ENCODE results near the gene WDR43. TPM values are rescaled to one million over a fixed set of nuclear protein-coding genes. Genes with fewer than 3 reads are reported as not detected.

WDR43 gene
- 25.2 TPM for polyA plus RNA-seq (2013, experiment 1 of 2)
- 25.0 TPM for polyA plus RNA-seq (2013, experiment 2 of 2)

- Histone ChIP-seq H4K8ac (ENCODE audit: low read length) (peak within 1 kb of the TSS; percentile 99), H3K36me3 (ENCODE audit: control insufficient read depth in 1 of 2, insufficient read depth in 2 of 2, low read depth in 1 of 2, low read length in 2 of 2) (no peaks in the 10 kb centered on the region), H3K9ac (ENCODE audit: low read length) (peak within 1 kb of the TSS; percentile 96), H3K4me3 (ENCODE audit: insufficient read depth in 1 of 2, low read depth in 1 of 2, low read length in 2 of 2) (peak within 1 kb of the TSS; percentile 96 to 97), H2BK12ac (ENCODE audit: low read length in 2 of 2) (peak within 1 kb of the TSS in 1 of 2 experiments; percentile 83), H2BK15ac (ENCODE audit: low read depth, poor library complexity, severe bottlenecking) (peak within 1 kb of the TSS; percentile 16), H3K27ac (ENCODE audit: low read length, poor library complexity, severe bottlenecking) (peak within 1 kb of the TSS; percentile 73), H4K91ac (ENCODE audit: low read length) (peak within 1 kb of the TSS; percentile 85), H3K27me3 (ENCODE audit: control insufficient read depth in 1 of 2, insufficient read depth in 1 of 2, low read length in 2 of 2) (peaks cover 0 to 3% of the 10 kb centered on the region in 2 experiments), H3K4ac (ENCODE audit: low read depth in 1 of 2, low read length in 2 of 2) (peak within 1 kb of the TSS; percentile 88 to 100), H3K23ac (ENCODE audit: low read length in 2 of 2) (peak within 1 kb of the TSS in 1 of 2 experiments; percentile 99), H2AK5ac (ENCODE audit: low read length, severe bottlenecking) (peak within 1 kb of the TSS; percentile 79), H2BK120ac (ENCODE audit: low read depth, low read length) (peak within 1 kb of the TSS; percentile 89), H3K4me1 (ENCODE audit: control insufficient read depth, insufficient read depth, low read depth, low read length) (peaks cover 1% of the 10 kb centered on the region), H2BK5ac (ENCODE audit: low read depth, low read length, poor library complexity, severe bottlenecking) (peak within 1 kb of the TSS; percentile 81), H3K18ac (ENCODE audit: low read depth in 1 of 2, low read length in 2 of 2) (peak within 1 kb of the TSS; percentile 65 to 98), H3K4me2 (ENCODE audit: low read length, poor library complexity, severe bottlenecking) (peak within 1 kb of the TSS; percentile 81), H3K79me1 (replicated peaks; ENCODE audit: low read length, poor library complexity, severe bottlenecking) (no peaks in the 10 kb centered on the region), H2AFZ (ENCODE audit: low read depth, low read length) (peak within 1 kb of the TSS; percentile 79), H3K9me3 (ENCODE audit: control insufficient read depth, low read length) (no peaks in the 10 kb centered on the region), H3K14ac (ENCODE audit: low read length in 2 of 2) (peak within 1 kb of the TSS in 1 of 2 experiments; percentile 100)
- DNase-seq, result peak; percentile 99
- 1% methylated on average over 75 of the region's 79 CpGs for WGBS
Measured at GRCh38 chr2:28894470-28895188, at the start of gene WDR43. TSS of gene WDR43 (plus strand) at chr2:28894667. CDS start at chr2:28894699, 32 bp downstream.

- Histone ChIP-seq H3K14ac (ENCODE audit: low read length in 2 of 2) (no peak overlapping the region), H3K27me3 (ENCODE audit: control insufficient read depth in 1 of 2, insufficient read depth in 1 of 2, low read length in 2 of 2) (no peaks in the 10 kb centered on the region), H4K8ac (ENCODE audit: low read length) (no peak overlapping the region), H3K9me3 (ENCODE audit: control insufficient read depth, low read length) (no peaks in the 10 kb centered on the region), H3K4me1 (ENCODE audit: control insufficient read depth, insufficient read depth, low read depth, low read length) (no peaks in the 10 kb centered on the region), H3K36me3 (ENCODE audit: control insufficient read depth in 1 of 2, insufficient read depth in 2 of 2, low read depth in 1 of 2, low read length in 2 of 2) (peaks cover 4 to 41% of the 10 kb centered on the region in 2 experiments), H3K79me1 (replicated peaks; ENCODE audit: low read length, poor library complexity, severe bottlenecking) (peaks cover 12% of the 10 kb centered on the region), H3K4me2 (ENCODE audit: low read length, poor library complexity, severe bottlenecking) (no peak overlapping the region), H3K9ac (ENCODE audit: low read length) (no peak overlapping the region), H4K91ac (ENCODE audit: low read length) (no peak overlapping the region), H2BK120ac (ENCODE audit: low read depth, low read length) (no peak overlapping the region), H3K23ac (ENCODE audit: low read length in 2 of 2) (no peak overlapping the region), H2BK15ac (ENCODE audit: low read depth, poor library complexity, severe bottlenecking) (no peak overlapping the region), H2AK5ac (ENCODE audit: low read length, severe bottlenecking) (no peak overlapping the region), H2BK12ac (ENCODE audit: low read length in 2 of 2) (no peak overlapping the region), H3K4ac (ENCODE audit: low read depth in 1 of 2, low read length in 2 of 2) (no peak overlapping the region), H2BK5ac (ENCODE audit: low read depth, low read length, poor library complexity, severe bottlenecking) (no peak overlapping the region), H3K4me3 (ENCODE audit: insufficient read depth in 1 of 2, low read depth in 1 of 2, low read length in 2 of 2) (no peak overlapping the region), H2AFZ (ENCODE audit: low read depth, low read length) (no peak overlapping the region), H3K18ac (ENCODE audit: low read depth in 1 of 2, low read length in 2 of 2) (no peak overlapping the region), H3K27ac (ENCODE audit: low read length, poor library complexity, severe bottlenecking) (no peak overlapping the region)
- WGBS, result 94% methylated on average over 1 of the region's 1 CpG
- DNase-seq, result peak; percentile 21
Measured at GRCh38 chr2:28855193-28855592, 39.3 kb upstream of the WDR43 start.

- Histone ChIP-seq H3K27ac (ENCODE audit: low read length, poor library complexity, severe bottlenecking) (no peak overlapping the region), H2BK12ac (ENCODE audit: low read length in 2 of 2) (no peak overlapping the region), H3K79me1 (replicated peaks; ENCODE audit: low read length, poor library complexity, severe bottlenecking) (peaks cover 12% of the 10 kb centered on the region), H3K4ac (ENCODE audit: low read depth in 1 of 2, low read length in 2 of 2) (no peak overlapping the region), H3K4me2 (ENCODE audit: low read length, poor library complexity, severe bottlenecking) (no peak overlapping the region), H3K14ac (ENCODE audit: low read length in 2 of 2) (no peak overlapping the region), H3K27me3 (ENCODE audit: control insufficient read depth in 1 of 2, insufficient read depth in 1 of 2, low read length in 2 of 2) (no peaks in the 10 kb centered on the region), H2BK15ac (ENCODE audit: low read depth, poor library complexity, severe bottlenecking) (no peak overlapping the region), H2BK120ac (ENCODE audit: low read depth, low read length) (no peak overlapping the region), H3K4me3 (ENCODE audit: insufficient read depth in 1 of 2, low read depth in 1 of 2, low read length in 2 of 2) (no peak overlapping the region), H3K36me3 (ENCODE audit: control insufficient read depth in 1 of 2, insufficient read depth in 2 of 2, low read depth in 1 of 2, low read length in 2 of 2) (peaks cover 4 to 41% of the 10 kb centered on the region in 2 experiments), H3K18ac (ENCODE audit: low read depth in 1 of 2, low read length in 2 of 2) (no peak overlapping the region), H3K4me1 (ENCODE audit: control insufficient read depth, insufficient read depth, low read depth, low read length) (no peaks in the 10 kb centered on the region), H4K8ac (ENCODE audit: low read length) (no peak overlapping the region), H3K23ac (ENCODE audit: low read length in 2 of 2) (no peak overlapping the region), H3K9ac (ENCODE audit: low read length) (no peak overlapping the region), H2AK5ac (ENCODE audit: low read length, severe bottlenecking) (no peak overlapping the region), H2AFZ (ENCODE audit: low read depth, low read length) (no peak overlapping the region), H3K9me3 (ENCODE audit: control insufficient read depth, low read length) (no peaks in the 10 kb centered on the region), H2BK5ac (ENCODE audit: low read depth, low read length, poor library complexity, severe bottlenecking) (no peak overlapping the region), H4K91ac (ENCODE audit: low read length) (no peak overlapping the region)
- no peak for DNase-seq
Measured at GRCh38 chr2:28855977-28856376, 38.5 kb upstream of the WDR43 start.

GRCh38 chr2:28868611-28869010 is 25.9 kb upstream of the WDR43 start:
- Histone ChIP-seq H4K91ac (ENCODE audit: low read length) (no peak overlapping the region), H3K4me3 (ENCODE audit: insufficient read depth in 1 of 2, low read depth in 1 of 2, low read length in 2 of 2) (peak overlapping the region in 1 of 2 experiments; percentile 97), H2BK5ac (ENCODE audit: low read depth, low read length, poor library complexity, severe bottlenecking) (no peak overlapping the region), H2BK15ac (ENCODE audit: low read depth, poor library complexity, severe bottlenecking) (no peak overlapping the region), H2AFZ (ENCODE audit: low read depth, low read length) (no peak overlapping the region), H3K9ac (ENCODE audit: low read length) (peak overlapping the region; percentile 97), H2BK12ac (ENCODE audit: low read length in 2 of 2) (no peak overlapping the region), H3K36me3 (ENCODE audit: control insufficient read depth in 1 of 2, insufficient read depth in 2 of 2, low read depth in 1 of 2, low read length in 2 of 2) (peaks cover 0 to 12% of the 10 kb centered on the region in 2 experiments), H4K8ac (ENCODE audit: low read length) (no peak overlapping the region), H3K4ac (ENCODE audit: low read depth in 1 of 2, low read length in 2 of 2) (no peak overlapping the region), H3K27ac (ENCODE audit: low read length, poor library complexity, severe bottlenecking) (no peak overlapping the region), H3K9me3 (ENCODE audit: control insufficient read depth, low read length) (no peaks in the 10 kb centered on the region), H2BK120ac (ENCODE audit: low read depth, low read length) (no peak overlapping the region), H3K4me1 (ENCODE audit: control insufficient read depth, insufficient read depth, low read depth, low read length) (peaks cover 8% of the 10 kb centered on the region), H3K4me2 (ENCODE audit: low read length, poor library complexity, severe bottlenecking) (peak overlapping the region; percentile 29), H3K14ac (ENCODE audit: low read length in 2 of 2) (no peak overlapping the region), H3K79me1 (replicated peaks; ENCODE audit: low read length, poor library complexity, severe bottlenecking) (peaks cover 19% of the 10 kb centered on the region), H3K18ac (ENCODE audit: low read depth in 1 of 2, low read length in 2 of 2) (no peak overlapping the region), H3K27me3 (ENCODE audit: control insufficient read depth in 1 of 2, insufficient read depth in 1 of 2, low read length in 2 of 2) (no peaks in the 10 kb centered on the region), H2AK5ac (ENCODE audit: low read length, severe bottlenecking) (no peak overlapping the region), H3K23ac (ENCODE audit: low read length in 2 of 2) (no peak overlapping the region)
- 88% methylated on average over 12 of the region's 12 CpGs for WGBS
- no peak for DNase-seq

Measured in mesenchymal stem cell (in vitro differentiated cells and primary cell).